ENCODE results near the gene MYO7A. TPM values are rescaled to one million over a fixed set of nuclear protein-coding genes. Genes with fewer than 3 reads are reported as not detected.

MYO7A gene
- total RNA-seq, 2 experiments from 2014 or later = 0.61 to 0.63 TPM

GRCh38 chr11:77172666-77172982 is 44.6 kb downstream of the MYO7A start:
- ATAC-seq (ENCODE audit: poor library complexity) (no peak), DNase-seq (no peak)

DNA sequence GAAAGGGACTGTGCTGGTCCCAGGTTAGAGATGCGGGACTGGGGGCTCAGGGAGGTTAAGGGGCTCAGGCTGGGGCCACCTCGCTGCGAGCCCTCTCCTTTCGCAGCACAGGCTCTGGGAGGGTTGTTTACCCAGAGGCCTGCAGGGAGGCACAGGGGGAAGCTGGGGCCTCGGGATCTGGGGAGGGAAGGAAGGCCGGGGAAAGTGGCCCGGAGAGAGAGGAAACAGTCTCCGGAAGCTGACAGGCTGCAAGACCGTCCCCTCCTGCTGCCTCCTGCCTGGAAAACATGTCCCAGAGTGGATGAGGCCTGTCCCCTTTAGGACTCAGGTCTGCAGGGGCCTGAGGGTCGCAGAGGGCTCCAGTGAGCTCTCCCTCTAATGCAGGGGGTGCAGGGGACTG is 45.4 kb downstream of the MYO7A start:
- ChIA-PET POLR2A (no interaction called here), CTCF (no interaction called here)
- Mint-ChIP-seq H3K4me1 (ENCODE audit: low read depth) (no peaks in the 10 kb centered on the region), H3K27ac (no peak overlapping the region), H3K9me3 (peaks cover 2% of the 10 kb centered on the region), H3K36me3 (ENCODE audit: low read depth) (no peaks in the 10 kb centered on the region), H3K4me3 (no peak overlapping the region), H3K27me3 (no peaks in the 10 kb centered on the region)
- DNase-seq (no peak), ATAC-seq (ENCODE audit: poor library complexity) (no peak)
- H3K4me1 ChIP-seq (ENCODE audit: insufficient read depth, low read length) = peaks cover 6% of the 10 kb centered on the region
- no peak overlapping the region for H3K27ac ChIP-seq (ENCODE audit: low read depth in 1 of 2, low read length in 2 of 2)
- no peaks in the 10 kb centered on the region for H3K27me3 ChIP-seq (ENCODE audit: control insufficient read depth in 1 of 2, insufficient read depth in 2 of 2, low read length in 2 of 2)
- intact Hi-C loops (cut with DNase I, micrococcal nuclease) = no loop called here
- no peaks in the 10 kb centered on the region for H3K9me3 ChIP-seq (ENCODE audit: control insufficient read depth in 1 of 2, insufficient read depth in 1 of 2, low read length in 2 of 2)
- H3K36me3 ChIP-seq (ENCODE audit: insufficient read depth, low read length) = no peaks in the 10 kb centered on the region
- no peak overlapping the region for H3K4me3 ChIP-seq (ENCODE audit: low read length)
- no peak for TF ChIP-seq CTCF (IDR thresholded peaks at IDR 0.05)

More at GRCh38 chr11:77172666-77172982, 44.6 kb downstream of the MYO7A start:
- H3K4me1 Mint-ChIP-seq (ENCODE audit: low read depth) = no peaks in the 10 kb centered on the region
- intact Hi-C loops (cut with DNase I, micrococcal nuclease) = no loop called here
- ChIA-PET POLR2A (no interaction called here), CTCF (no interaction called here)
- Histone ChIP-seq H3K27ac (ENCODE audit: low read depth in 1 of 2, low read length in 2 of 2) (no peak overlapping the region), H3K27me3 (ENCODE audit: control insufficient read depth in 1 of 2, insufficient read depth in 2 of 2, low read length in 2 of 2) (no peaks in the 10 kb centered on the region), H3K36me3 (ENCODE audit: insufficient read depth, low read length) (no peaks in the 10 kb centered on the region), H3K4me1 (ENCODE audit: insufficient read depth, low read length) (peaks cover 6% of the 10 kb centered on the region), H3K4me3 (ENCODE audit: low read length) (no peak overlapping the region), H3K9me3 (ENCODE audit: control insufficient read depth in 1 of 2, insufficient read depth in 1 of 2, low read length in 2 of 2) (no peaks in the 10 kb centered on the region)
- H3K36me3 Mint-ChIP-seq (ENCODE audit: low read depth) = no peaks in the 10 kb centered on the region
- no peaks in the 10 kb centered on the region for H3K9me3 Mint-ChIP-seq
- no peak for TF ChIP-seq CTCF (IDR thresholded peaks at IDR 0.05)
- H3K27ac Mint-ChIP-seq = no peak overlapping the region
- H3K4me3 Mint-ChIP-seq = no peak overlapping the region
- no peaks in the 10 kb centered on the region for H3K27me3 Mint-ChIP-seq

GRCh38 chr11:77174559-77174958 is 46.5 kb downstream of the MYO7A start:
- no peaks in the 10 kb centered on the region for H3K36me3 Mint-ChIP-seq (ENCODE audit: low read depth)
- no peak overlapping the region for H3K27ac Mint-ChIP-seq
- TF ChIP-seq CTCF (IDR thresholded peaks at IDR 0.05) = no peak
- H3K9me3 Mint-ChIP-seq = peaks cover 2% of the 10 kb centered on the region
- intact Hi-C loops (cut with DNase I, micrococcal nuclease) = no loop called here
- Histone ChIP-seq H3K4me1 (ENCODE audit: insufficient read depth, low read length) (peaks cover 6% of the 10 kb centered on the region), H3K4me3 (ENCODE audit: low read length) (no peak overlapping the region), H3K27ac (ENCODE audit: low read depth in 1 of 2, low read length in 2 of 2) (no peak overlapping the region), H3K36me3 (ENCODE audit: insufficient read depth, low read length) (no peaks in the 10 kb centered on the region), H3K9me3 (ENCODE audit: control insufficient read depth in 1 of 2, insufficient read depth in 1 of 2, low read length in 2 of 2) (no peaks in the 10 kb centered on the region), H3K27me3 (ENCODE audit: control insufficient read depth in 1 of 2, insufficient read depth in 2 of 2, low read length in 2 of 2) (no peaks in the 10 kb centered on the region)
- no peak for DNase-seq
- no peak overlapping the region for H3K4me3 Mint-ChIP-seq
- POLR2A ChIA-PET = no interaction called here
- H3K4me1 Mint-ChIP-seq (ENCODE audit: low read depth) = no peaks in the 10 kb centered on the region
- H3K27me3 Mint-ChIP-seq = no peaks in the 10 kb centered on the region
- CTCF ChIA-PET = no interaction called here
- ATAC-seq (ENCODE audit: poor library complexity) = no peak

Data from CD4-positive, alpha-beta T cell (primary cell).